SK-N-SH treated with all-trans-retinoic acid at 6 μM for 48 hours (cell line): Measurements from ENCODE around the gene KCNMA1.

Source experiments
- ATAC-seq: fragments of 200-7000 bp; cut with Tn5 transposase; 3 replicates; pipeline ENCODE4 v1.9.1; 2020; ENCODE audit warnings: mild to moderate bottlenecking, moderate library complexity
- ARNTL ChIP-seq: fragments of 450-650 bp; formaldehyde crosslinking; IDR thresholded peaks from 2 replicates; pipeline ENCODE4 v1.5.0; 2020; ENCODE audit warnings: low read depth, mild to moderate bottlenecking, moderate library complexity, borderline replicate concordance
- CSDC2 ChIP-seq: fragments of 250-450 bp; sonication (Bioruptor Pico); IDR thresholded peaks from 2 replicates; pipeline ENCODE4 v1.5.0; 2020; ENCODE audit warnings: mild to moderate bottlenecking, moderate library complexity
- ESRRG ChIP-seq: fragments of 250-450 bp; sonication (Bioruptor Pico); IDR thresholded peaks from 2 replicates; pipeline ENCODE4 v1.6.1; 2021; ENCODE audit warnings: mild to moderate bottlenecking
- GLIS3 ChIP-seq: fragments of 250-450 bp; sonication (Bioruptor Pico); IDR thresholded peaks from 2 replicates; pipeline ENCODE4 v1.5.0; 2020; ENCODE audit warnings: mild to moderate bottlenecking, moderate library complexity
- ISL1 ChIP-seq: fragments of 250-450 bp; sonication (Bioruptor Pico); IDR thresholded peaks from 2 replicates; pipeline ENCODE4 v2.1.2; 2022; ENCODE audit warnings: mild to moderate bottlenecking, moderate library complexity
- OSR1 ChIP-seq: fragments of 250-450 bp; sonication (Bioruptor Pico); IDR thresholded peaks from 2 replicates; pipeline ENCODE4 v1.8.0; 2022; ENCODE audit warnings: moderate library complexity, mild to moderate bottlenecking, inconsistent platforms
- PPARA ChIP-seq: fragments of 250-450 bp; sonication (Bioruptor Pico); IDR thresholded peaks from 2 replicates; pipeline ENCODE4 v1.5.0; 2020; ENCODE audit warnings: mild to moderate bottlenecking, borderline replicate concordance
- RARB ChIP-seq: fragments of 250-450 bp; sonication (Bioruptor Pico); IDR thresholded peaks from 2 replicates; pipeline ENCODE4 v1.8.0; 2021; ENCODE audit warnings: mild to moderate bottlenecking, moderate library complexity
- SNAI2 ChIP-seq: fragments of 250-450 bp; sonication (Bioruptor Pico); IDR thresholded peaks from 2 replicates; pipeline ENCODE4 v1.5.0; 2020; ENCODE audit warnings: mild to moderate bottlenecking, moderate library complexity
- TCF4 ChIP-seq: fragments of 250-450 bp; sonication (Bioruptor Pico); IDR thresholded peaks from 2 replicates; pipeline ENCODE4 v1.8.0; 2021; ENCODE audit warnings: mild to moderate bottlenecking, moderate library complexity, borderline replicate concordance
- TOX ChIP-seq: fragments of 250-450 bp; sonication (Bioruptor Pico); IDR thresholded peaks from 2 replicates; pipeline ENCODE4 v1.8.0; 2021; ENCODE audit warnings: mild to moderate bottlenecking, moderate library complexity, borderline replicate concordance
- ZC3H10 ChIP-seq: fragments of 250-450 bp; sonication (Bioruptor Pico); IDR thresholded peaks from 2 replicates; pipeline ENCODE4 v1.5.1; 2021; ENCODE audit warnings: mild to moderate bottlenecking, moderate library complexity
- ZFP3 ChIP-seq: fragments of 250-450 bp; sonication (Bioruptor Pico); IDR thresholded peaks from 2 replicates; pipeline ENCODE4 v1.5.0; 2020; ENCODE audit warnings: mild to moderate bottlenecking, moderate library complexity
- ZFP30 ChIP-seq: fragments of 450-650 bp; formaldehyde crosslinking; IDR thresholded peaks from 2 replicates; pipeline ENCODE4 v1.5.0; 2022; ENCODE audit warnings: mild to moderate bottlenecking, moderate library complexity
- ZNF565 ChIP-seq: fragments of 450-650 bp; formaldehyde crosslinking; conservative IDR thresholded peaks from 2 replicates; pipeline ENCODE4 v1.5.0; 2020; ENCODE audit warnings: low read depth, mild to moderate bottlenecking, moderate library complexity
- ZNF70 ChIP-seq: fragments of 450-650 bp; formaldehyde crosslinking; IDR thresholded peaks from 2 replicates; pipeline ENCODE4 v1.5.0; 2020; ENCODE audit warnings: mild to moderate bottlenecking, moderate library complexity
- ZNF8 ChIP-seq: fragments of 450-650 bp; formaldehyde crosslinking; IDR thresholded peaks from 2 replicates; pipeline ENCODE4 v1.5.0; 2020; ENCODE audit warnings: mild to moderate bottlenecking, moderate library complexity
- TF ChIP-seq, protein P1 (sequence below): fragments of 250-450 bp; sonication (Bioruptor Pico); IDR thresholded peaks from 2 replicates; pipeline ENCODE4 v1.5.0; 2020; ENCODE audit warnings: mild to moderate bottlenecking, moderate library complexity
- TF ChIP-seq, protein P2 (sequence below): fragments of 250-450 bp; sonication (Bioruptor Pico); IDR thresholded peaks from 2 replicates; pipeline ENCODE4 v1.8.0; 2021; ENCODE audit warnings: low read depth, mild to moderate bottlenecking, moderate library complexity, borderline replicate concordance
- TF ChIP-seq, protein P3 (sequence below): fragments of 250-450 bp; sonication (Bioruptor Pico); IDR thresholded peaks from 2 replicates; pipeline ENCODE4 v1.5.1; 2021; ENCODE audit warnings: mild to moderate bottlenecking, moderate library complexity
- TF ChIP-seq, protein P4 (sequence below): fragments of 250-450 bp; sonication (Bioruptor Pico); IDR thresholded peaks from 2 replicates; pipeline ENCODE4 v1.5.1; 2020; ENCODE audit warnings: low read depth, mild to moderate bottlenecking, moderate library complexity

The KCNMA1 gene

DNA sequence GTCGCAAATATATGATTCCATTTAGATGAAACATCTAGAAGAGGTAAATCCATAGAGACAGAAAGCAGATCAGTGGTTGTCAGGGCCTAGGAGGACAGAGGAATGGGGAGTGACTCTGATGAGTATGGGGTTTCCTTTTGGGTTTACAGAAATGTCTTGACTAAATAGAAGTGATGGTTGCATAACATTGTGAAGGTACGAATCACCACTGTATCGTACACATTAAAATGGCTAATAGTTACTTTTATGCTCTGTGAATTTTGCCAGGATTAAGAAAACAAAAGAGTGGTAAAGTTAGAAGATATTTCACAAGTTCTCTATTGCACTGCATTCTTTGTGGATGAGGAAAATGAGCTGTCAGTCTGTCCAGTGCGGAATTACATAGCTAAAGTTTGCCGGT is 407.4 kb downstream of the KCNMA1 start:
- TF ChIP-seq ISL1 (CRISPR knock-in tag): peak; percentile 27
- TF ChIP-seq ZFP30: no peak
- ATAC-seq: peak; percentile 86

DNA sequence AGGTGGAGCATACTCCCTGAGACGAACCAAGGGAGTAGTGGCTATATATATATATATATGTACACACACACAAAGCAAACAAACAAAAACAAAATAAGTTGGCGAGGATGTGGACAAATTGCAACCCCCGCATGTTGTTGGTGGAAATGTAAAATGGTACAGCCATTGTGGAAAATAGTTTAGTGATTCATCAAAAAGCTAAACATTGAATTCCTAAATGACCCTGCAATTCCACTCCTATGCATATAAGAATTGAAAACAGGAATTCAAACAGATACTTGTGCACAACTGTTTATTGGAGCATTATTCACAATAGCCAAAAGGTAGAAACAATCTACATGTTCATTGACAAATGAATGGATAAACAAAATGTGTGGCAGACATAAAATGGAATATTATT is 407.9 kb downstream of the KCNMA1 start:
- TF ChIP-seq ZFP3 (CRISPR knock-in tag) (no peak), ZNF565 (no peak), ZFP30 (no peak)
- ATAC-seq: no peak

DNA sequence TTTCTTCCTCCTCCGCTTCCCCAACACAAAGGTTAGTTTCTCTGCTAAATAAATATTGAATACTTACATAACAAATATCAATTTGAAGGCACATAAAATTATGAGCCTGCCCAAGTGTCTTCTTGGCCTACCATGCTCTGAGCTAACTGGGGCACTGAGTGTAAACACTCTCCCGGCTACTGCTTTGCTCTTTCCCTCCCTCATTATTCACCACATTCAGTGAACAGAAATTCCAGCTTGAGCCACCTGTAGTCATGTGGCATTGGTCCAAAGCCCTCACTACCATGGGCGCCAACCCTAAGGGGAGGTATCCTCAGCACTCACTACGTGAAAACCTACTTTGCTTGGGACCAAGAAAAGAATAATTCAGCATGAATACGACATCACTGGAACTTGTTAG is 409.0 kb downstream of the KCNMA1 start:
- no peak for ATAC-seq

DNA sequence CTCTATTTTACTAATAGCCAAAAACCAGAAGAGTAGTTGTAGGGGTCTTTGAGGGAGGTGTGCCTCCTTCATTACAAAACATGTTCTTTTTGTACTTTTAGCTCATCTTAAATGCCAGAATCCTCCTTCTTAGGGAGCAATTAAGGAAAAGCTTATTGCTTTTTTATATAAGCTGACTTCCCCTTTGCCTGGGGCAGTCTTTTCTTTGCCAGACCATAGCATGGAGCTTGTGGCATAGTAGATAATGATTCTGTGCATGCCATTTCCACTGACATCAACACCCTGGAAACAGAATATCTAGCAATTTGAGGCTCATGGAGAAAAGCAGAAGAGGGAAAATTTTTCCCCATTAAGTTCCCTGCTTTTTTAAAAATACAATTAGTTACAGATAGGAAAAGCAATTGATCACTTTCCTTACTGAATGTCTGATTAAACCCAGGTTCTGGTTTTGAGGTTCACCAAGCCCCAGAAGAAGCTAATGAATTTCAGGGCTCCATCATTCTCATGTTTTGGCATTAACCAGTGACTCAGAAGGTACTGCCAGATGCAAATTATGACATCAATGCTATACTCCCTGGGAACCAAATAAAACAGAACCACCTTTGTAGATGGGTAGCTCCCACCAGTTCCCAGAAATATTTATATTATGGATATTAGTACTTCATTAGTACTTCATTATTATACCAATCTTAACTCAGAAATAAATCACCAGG is 410.6 kb downstream of the KCNMA1 start:
- no peak for TF ChIP-seq CSDC2 (CRISPR knock-in tag)
- peak; percentile 13; the same call in 1 of the 2 replicates for TF ChIP-seq ISL1 (CRISPR knock-in tag)
- TF ChIP-seq GLIS3: no peak
- no peak for ATAC-seq

More for the DNA sequence above, 409.0 kb downstream of the KCNMA1 start:
- TF ChIP-seq ZNF70 (CRISPR knock-in tag) (no peak), SNAI2 (CRISPR knock-in tag) (no peak), ESRRG (CRISPR knock-in tag) (no peak), ZNF8 (CRISPR knock-in tag) (no peak), ARNTL (CRISPR knock-in tag) (no peak), TOX (CRISPR knock-in tag) (no peak), ISL1 (CRISPR knock-in tag) (no peak), ZFP30 (no peak), OSR1 (CRISPR knock-in tag) (no peak), ZFP3 (CRISPR knock-in tag) (no peak), ZC3H10 (no peak), TCF4 (CRISPR knock-in tag) (no peak), ZNF565 (no peak)
- TF ChIP-seq, protein P1, sequence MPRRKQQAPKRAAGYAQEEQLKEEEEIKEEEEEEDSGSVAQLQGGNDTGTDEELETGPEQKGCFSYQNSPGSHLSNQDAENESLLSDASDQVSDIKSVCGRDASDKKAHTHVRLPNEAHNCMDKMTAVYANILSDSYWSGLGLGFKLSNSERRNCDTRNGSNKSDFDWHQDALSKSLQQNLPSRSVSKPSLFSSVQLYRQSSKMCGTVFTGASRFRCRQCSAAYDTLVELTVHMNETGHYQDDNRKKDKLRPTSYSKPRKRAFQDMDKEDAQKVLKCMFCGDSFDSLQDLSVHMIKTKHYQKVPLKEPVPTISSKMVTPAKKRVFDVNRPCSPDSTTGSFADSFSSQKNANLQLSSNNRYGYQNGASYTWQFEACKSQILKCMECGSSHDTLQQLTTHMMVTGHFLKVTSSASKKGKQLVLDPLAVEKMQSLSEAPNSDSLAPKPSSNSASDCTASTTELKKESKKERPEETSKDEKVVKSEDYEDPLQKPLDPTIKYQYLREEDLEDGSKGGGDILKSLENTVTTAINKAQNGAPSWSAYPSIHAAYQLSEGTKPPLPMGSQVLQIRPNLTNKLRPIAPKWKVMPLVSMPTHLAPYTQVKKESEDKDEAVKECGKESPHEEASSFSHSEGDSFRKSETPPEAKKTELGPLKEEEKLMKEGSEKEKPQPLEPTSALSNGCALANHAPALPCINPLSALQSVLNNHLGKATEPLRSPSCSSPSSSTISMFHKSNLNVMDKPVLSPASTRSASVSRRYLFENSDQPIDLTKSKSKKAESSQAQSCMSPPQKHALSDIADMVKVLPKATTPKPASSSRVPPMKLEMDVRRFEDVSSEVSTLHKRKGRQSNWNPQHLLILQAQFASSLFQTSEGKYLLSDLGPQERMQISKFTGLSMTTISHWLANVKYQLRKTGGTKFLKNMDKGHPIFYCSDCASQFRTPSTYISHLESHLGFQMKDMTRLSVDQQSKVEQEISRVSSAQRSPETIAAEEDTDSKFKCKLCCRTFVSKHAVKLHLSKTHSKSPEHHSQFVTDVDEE (CRISPR knock-in tag): no peak
- TF ChIP-seq, protein P2, sequence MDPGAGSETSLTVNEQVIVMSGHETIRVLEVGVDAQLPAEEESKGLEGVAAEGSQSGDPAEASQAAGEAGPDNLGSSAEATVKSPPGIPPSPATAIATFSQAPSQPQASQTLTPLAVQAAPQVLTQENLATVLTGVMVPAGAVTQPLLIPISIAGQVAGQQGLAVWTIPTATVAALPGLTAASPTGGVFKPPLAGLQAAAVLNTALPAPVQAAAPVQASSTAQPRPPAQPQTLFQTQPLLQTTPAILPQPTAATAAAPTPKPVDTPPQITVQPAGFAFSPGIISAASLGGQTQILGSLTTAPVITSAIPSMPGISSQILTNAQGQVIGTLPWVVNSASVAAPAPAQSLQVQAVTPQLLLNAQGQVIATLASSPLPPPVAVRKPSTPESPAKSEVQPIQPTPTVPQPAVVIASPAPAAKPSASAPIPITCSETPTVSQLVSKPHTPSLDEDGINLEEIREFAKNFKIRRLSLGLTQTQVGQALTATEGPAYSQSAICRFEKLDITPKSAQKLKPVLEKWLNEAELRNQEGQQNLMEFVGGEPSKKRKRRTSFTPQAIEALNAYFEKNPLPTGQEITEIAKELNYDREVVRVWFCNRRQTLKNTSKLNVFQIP (CRISPR knock-in tag): no peak
- TF ChIP-seq, protein P3, sequence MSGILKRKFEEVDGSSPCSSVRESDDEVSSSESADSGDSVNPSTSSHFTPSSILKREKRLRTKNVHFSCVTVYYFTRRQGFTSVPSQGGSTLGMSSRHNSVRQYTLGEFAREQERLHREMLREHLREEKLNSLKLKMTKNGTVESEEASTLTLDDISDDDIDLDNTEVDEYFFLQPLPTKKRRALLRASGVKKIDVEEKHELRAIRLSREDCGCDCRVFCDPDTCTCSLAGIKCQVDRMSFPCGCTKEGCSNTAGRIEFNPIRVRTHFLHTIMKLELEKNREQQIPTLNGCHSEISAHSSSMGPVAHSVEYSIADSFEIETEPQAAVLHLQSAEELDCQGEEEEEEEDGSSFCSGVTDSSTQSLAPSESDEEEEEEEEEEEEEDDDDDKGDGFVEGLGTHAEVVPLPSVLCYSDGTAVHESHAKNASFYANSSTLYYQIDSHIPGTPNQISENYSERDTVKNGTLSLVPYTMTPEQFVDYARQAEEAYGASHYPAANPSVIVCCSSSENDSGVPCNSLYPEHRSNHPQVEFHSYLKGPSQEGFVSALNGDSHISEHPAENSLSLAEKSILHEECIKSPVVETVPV (CRISPR knock-in tag): no peak

DNA sequence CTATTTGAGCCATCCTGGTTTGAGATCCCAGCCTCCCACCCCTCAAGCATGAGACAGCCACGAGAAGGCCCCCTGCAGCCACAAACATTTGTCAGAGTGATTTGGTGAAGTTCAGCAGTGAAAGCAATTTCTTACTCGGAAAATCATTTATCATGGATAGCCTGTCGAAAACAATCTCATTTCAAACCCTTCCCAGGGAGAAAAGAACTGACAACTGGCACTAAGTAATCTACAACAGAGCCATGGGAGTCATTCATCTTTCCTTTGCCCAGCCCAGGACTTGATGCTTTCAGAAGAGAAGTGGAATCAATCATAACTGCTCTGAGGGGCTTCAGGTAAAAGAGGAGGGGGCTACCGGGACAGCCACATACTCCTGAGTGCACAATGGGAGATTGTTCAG is 411.2 kb downstream of the KCNMA1 start:
- ATAC-seq: no peak
- TF ChIP-seq, protein P2 (CRISPR knock-in tag): no peak
- no peak for TF ChIP-seq PPARA (CRISPR knock-in tag)
- TF ChIP-seq ISL1 (CRISPR knock-in tag): no peak
- TF ChIP-seq ZFP30: no peak
- TF ChIP-seq ZNF70 (CRISPR knock-in tag): no peak
- TF ChIP-seq, protein P1 (CRISPR knock-in tag): no peak
- no peak for TF ChIP-seq TCF4 (CRISPR knock-in tag)
- TF ChIP-seq, protein P4, sequence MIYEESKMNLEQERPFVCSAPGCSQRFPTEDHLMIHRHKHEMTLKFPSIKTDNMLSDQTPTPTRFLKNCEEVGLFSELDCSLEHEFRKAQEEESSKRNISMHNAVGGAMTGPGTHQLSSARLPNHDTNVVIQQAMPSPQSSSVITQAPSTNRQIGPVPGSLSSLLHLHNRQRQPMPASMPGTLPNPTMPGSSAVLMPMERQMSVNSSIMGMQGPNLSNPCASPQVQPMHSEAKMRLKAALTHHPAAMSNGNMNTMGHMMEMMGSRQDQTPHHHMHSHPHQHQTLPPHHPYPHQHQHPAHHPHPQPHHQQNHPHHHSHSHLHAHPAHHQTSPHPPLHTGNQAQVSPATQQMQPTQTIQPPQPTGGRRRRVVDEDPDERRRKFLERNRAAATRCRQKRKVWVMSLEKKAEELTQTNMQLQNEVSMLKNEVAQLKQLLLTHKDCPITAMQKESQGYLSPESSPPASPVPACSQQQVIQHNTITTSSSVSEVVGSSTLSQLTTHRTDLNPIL (CRISPR knock-in tag): no peak
- no peak for TF ChIP-seq RARB (CRISPR knock-in tag)
- TF ChIP-seq, protein P3 (CRISPR knock-in tag): no peak
